Fibroblast of lung (primary cell): Measurements from ENCODE around the gene LSAMP.

Experiments
- EZH2 ChIP-seq: IDR thresholded peaks from 2 replicates; pipeline ENCODE4 v1.5.1; 2012; ENCODE audit warnings: low read length, control low read depth, mild to moderate bottlenecking; ENCODE audit errors: missing control alignments
- TF ChIP-seq, protein P1 (sequence below), 2 donors: IDR thresholded peaks in 1 of 2; conservative IDR thresholded peaks in 1 of 2; 1 replicate in 1 of 2; 2 replicates in 1 of 2; pipeline ENCODE4 v1.5.1; 2011 to 2012; ENCODE audit warnings: low read length in 2 of 2, control low read depth in 1 of 2, inconsistent platforms in 1 of 2, low read depth in 1 of 2, mild to moderate bottlenecking in 1 of 2

DNA sequence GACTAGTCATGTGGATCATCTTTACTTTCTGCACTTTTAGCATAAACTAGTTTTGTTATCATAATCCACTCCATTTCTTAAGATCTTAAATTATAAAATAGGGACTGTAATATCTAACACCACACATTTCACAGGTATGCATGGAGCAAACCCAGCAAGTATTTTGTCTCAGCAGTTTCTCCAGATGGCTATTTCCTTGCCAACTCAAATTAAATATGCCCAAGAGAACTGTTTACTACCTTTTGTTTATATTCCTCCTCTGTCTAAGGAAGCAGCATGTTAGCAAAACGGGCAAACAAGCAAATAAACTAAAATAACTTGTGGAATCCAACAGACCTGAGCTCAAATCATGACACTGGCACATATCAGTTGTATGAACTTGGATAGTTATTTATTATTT lies 379.8 kb downstream of the LSAMP start:
- TF ChIP-seq, protein P1, sequence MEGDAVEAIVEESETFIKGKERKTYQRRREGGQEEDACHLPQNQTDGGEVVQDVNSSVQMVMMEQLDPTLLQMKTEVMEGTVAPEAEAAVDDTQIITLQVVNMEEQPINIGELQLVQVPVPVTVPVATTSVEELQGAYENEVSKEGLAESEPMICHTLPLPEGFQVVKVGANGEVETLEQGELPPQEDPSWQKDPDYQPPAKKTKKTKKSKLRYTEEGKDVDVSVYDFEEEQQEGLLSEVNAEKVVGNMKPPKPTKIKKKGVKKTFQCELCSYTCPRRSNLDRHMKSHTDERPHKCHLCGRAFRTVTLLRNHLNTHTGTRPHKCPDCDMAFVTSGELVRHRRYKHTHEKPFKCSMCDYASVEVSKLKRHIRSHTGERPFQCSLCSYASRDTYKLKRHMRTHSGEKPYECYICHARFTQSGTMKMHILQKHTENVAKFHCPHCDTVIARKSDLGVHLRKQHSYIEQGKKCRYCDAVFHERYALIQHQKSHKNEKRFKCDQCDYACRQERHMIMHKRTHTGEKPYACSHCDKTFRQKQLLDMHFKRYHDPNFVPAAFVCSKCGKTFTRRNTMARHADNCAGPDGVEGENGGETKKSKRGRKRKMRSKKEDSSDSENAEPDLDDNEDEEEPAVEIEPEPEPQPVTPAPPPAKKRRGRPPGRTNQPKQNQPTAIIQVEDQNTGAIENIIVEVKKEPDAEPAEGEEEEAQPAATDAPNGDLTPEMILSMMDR (conservative IDR thresholded peaks at IDR 0.05 in 1 of 2, IDR thresholded peaks at IDR 0.05 in 1 of 2; ENCODE audit: low read depth in 1 of 2, low read length in 2 of 2): no peak
- TF ChIP-seq EZH2: no peak
